ENCODE measurements around the gene EPHB1.
"Not testable (repeated sequence)": the region's sequence is repeated elsewhere in the genome, so short reads cannot be mapped to it uniquely, and the experiment has no call there.

The EPHB1 gene

GRCh38 chr3:135050536-135050935 is 255.5 kb downstream of the EPHB1 start:
- ATAC-seq (no peak), DNase-seq (no peak)
- Mint-ChIP-seq H3K27me3 (no peaks in the 10 kb centered on the region), H3K4me1 (no peaks in the 10 kb centered on the region), H3K36me3 (ENCODE audit: low read depth) (no peaks in the 10 kb centered on the region), H3K27ac (no peak overlapping the region), H3K9me3 (no peaks in the 10 kb centered on the region), H3K4me3 (no peak overlapping the region)

DNA sequence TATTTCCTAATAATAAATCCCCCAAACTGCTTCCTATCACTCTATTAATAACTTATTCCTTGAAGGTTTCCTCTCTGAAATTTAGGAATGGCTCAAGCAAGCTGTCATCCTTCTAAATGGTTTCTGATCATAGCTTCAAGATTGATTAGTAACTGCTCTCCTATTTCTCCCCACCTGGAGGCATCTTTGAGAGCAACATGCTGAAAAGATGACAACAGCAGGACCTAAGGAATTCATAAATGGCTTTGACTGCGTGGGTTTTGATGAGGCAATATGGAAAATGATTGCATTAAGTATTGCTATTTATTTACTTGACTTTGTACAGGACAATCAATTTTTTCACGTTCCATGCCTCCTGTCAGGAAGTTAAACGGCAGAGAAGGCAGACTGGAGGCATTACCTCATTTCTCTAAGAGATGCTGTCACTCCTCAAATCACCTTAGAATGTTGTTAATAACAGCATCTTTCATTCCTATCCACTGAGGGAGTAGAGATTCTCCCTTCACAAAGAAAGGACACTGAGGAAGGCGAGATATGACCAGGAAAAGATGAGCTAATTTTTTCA is 256.4 kb downstream of the EPHB1 start:
- Mint-ChIP-seq H3K36me3 (ENCODE audit: low read depth) (no peaks in the 10 kb centered on the region), H3K4me1 (no peaks in the 10 kb centered on the region), H3K27me3 (no peaks in the 10 kb centered on the region), H3K4me3 (no peak overlapping the region), H3K9me3 (no peaks in the 10 kb centered on the region), H3K27ac (no peak overlapping the region)
- ATAC-seq = no peak
- DNase-seq = no peak

DNA sequence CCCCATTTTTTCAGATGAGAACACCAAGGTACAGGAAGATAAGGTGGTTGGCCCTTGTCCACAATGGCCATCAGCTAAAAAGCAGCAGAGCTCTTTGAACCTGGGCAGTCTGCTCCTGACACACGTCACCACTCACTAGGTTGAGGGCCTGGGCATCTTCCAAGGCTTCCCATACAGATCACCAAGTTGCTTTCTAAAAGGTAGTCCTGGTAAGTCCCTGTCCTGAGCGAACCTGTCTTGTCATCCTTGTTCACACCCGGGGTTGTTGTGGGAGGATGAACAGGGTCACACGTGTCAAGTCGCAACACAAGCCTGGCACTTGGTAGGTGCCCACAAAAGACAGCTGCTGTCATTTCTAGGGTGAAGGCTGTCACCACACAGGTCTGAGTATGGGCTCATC is 260.4 kb downstream of the EPHB1 start:
- DNase-seq (no peak), ATAC-seq (no peak)
- Mint-ChIP-seq H3K9me3 (no peaks in the 10 kb centered on the region), H3K27ac (no peak overlapping the region), H3K4me1 (no peaks in the 10 kb centered on the region), H3K4me3 (no peak overlapping the region), H3K27me3 (no peaks in the 10 kb centered on the region), H3K36me3 (ENCODE audit: low read depth) (no peaks in the 10 kb centered on the region)

DNA sequence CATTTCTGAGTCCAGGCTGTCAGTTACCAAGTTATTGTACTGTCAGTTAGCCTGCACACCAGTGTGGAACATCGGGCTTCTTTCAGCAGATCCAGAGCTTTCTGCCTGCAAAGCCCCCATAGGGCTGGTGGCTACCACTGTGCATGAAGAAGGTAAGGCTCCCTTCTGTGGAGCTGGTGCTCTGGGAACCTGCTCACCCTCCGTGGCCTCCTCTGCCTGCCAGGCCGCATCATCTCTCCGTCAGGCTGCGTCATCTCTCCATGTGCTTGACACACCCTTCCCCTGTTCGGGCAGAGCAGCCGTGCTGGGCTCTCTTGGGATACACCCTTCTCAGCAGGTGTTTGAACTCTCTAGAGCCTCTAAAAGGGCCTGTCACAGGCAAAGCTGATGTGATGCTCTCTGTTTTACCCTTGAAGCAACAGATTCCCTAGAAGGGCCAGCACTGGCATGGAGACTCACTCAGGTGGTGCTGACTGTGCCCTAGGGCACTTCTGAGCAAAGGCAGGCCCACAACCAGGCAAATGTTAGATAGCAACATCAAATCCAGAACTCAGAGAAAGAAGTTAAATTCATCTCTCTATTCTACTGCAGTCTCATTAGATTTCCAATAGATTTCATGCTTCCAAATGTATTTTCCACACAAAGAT is 261.1 kb downstream of the EPHB1 start:
- DNase-seq (no peak), ATAC-seq (no peak)
- no peak overlapping the region for H3K27ac Mint-ChIP-seq
- H3K4me1 Mint-ChIP-seq = no peaks in the 10 kb centered on the region
- H3K4me3 Mint-ChIP-seq = no peak overlapping the region
- no peaks in the 10 kb centered on the region for H3K27me3 Mint-ChIP-seq
- no peaks in the 10 kb centered on the region for H3K9me3 Mint-ChIP-seq
- no peaks in the 10 kb centered on the region for H3K36me3 Mint-ChIP-seq (ENCODE audit: low read depth)

DNA sequence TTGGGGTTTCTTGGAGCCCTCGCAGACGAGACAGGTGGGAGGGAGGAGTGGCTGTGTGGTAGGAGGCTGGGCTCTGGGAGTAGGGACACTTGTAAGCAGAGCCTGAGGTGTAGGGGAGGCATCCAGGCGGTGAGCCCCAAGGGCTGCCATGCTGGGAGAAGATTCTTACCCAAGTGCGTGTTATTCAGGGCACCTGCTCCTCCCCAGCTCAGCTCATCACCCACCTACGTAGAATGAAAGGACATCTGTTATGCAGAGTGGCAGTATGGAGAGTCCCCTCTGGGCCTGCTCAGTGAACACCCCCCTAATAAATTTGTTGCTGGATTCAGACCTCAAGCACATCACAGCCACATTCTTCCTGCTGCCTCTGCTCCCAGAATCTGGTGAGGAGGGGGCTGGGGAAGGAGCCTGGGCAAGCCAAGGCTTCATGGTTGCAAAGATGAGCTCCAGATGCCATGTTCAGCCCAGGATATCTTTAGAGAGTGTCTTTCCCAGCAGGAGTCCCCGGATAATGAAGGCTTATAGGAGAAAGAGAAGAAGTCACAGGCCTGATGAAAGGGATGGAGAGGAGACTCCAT is 261.8 kb downstream of the EPHB1 start:
- ATAC-seq (no peak), DNase-seq (no peak)
- Mint-ChIP-seq H3K36me3 (ENCODE audit: low read depth) (no peaks in the 10 kb centered on the region), H3K4me3 (no peak overlapping the region), H3K4me1 (no peaks in the 10 kb centered on the region), H3K27ac (no peak overlapping the region), H3K27me3 (no peaks in the 10 kb centered on the region), H3K9me3 (no peaks in the 10 kb centered on the region)

GRCh38 chr3:135057996-135058395 is 262.9 kb downstream of the EPHB1 start:
- Mint-ChIP-seq H3K27ac (no peak overlapping the region), H3K4me1 (no peaks in the 10 kb centered on the region)
- ATAC-seq = no peak

GRCh38 chr3:135059580-135059979 is 264.5 kb downstream of the EPHB1 start:
- Mint-ChIP-seq H3K36me3 (ENCODE audit: low read depth) (no peaks in the 10 kb centered on the region), H3K4me3 (no peak overlapping the region), H3K27me3 (no peaks in the 10 kb centered on the region), H3K4me1 (no peaks in the 10 kb centered on the region), H3K27ac (no peak overlapping the region), H3K9me3 (peaks cover 8% of the 10 kb centered on the region)
- ATAC-seq = no peak
- no peak for DNase-seq

More at GRCh38 chr3:135057996-135058395, 262.9 kb downstream of the EPHB1 start:
- Mint-ChIP-seq H3K9me3 (peaks cover 3% of the 10 kb centered on the region), H3K36me3 (ENCODE audit: low read depth) (no peaks in the 10 kb centered on the region), H3K4me3 (no peak overlapping the region), H3K27me3 (no peaks in the 10 kb centered on the region)
- no peak for DNase-seq

DNA sequence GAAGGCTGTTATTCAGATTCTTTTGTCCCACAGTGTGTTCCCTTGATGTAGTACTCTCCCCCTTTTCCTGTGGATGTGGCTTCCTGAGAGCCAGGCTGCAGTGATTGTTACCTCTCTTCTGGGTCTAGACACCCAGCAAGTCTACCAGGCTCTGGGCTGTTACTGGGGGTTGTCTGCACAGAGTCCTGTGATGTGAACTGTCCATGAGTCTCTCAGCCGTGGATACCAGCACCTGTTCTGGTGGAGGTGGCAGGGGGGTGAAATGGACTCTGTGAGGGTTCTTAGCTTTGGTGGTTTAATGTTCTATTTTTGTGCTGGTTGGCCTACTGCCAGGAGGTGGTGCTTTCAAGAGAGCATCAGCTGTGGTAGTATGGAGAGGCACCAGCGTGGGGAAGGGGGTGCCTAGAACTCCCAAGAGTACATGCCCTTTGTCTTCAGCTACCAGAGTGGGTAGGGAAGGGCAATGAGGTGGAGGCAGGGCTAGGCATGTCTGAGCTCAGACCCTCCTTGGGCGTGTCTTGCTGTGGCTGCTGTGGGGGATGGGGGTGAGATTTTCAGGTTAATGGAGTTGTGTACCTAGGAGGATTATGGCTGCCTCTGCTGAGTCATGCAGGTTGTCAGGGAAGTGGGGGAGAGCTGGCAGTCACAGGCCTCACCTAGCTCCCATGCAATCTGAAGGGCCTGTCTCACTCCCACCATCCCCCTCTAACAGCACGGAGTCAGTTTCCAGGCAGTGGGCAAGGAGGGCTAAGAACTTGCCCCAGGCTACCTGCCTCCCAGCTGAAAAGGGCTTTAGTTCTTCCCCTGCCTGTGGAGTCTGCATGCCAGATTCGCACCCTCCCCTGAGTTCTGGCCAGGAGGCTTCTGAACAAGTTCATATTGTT is 272.0 kb downstream of the EPHB1 start:
- H3K27ac Mint-ChIP-seq = not testable (repeated sequence)

GRCh38 chr3:135068011-135068410 is 273.0 kb downstream of the EPHB1 start:
- H3K27ac Mint-ChIP-seq = no peak overlapping the region
- DNase-seq (no peak), ATAC-seq (no peak)
- H3K9me3 Mint-ChIP-seq = peaks cover 4% of the 10 kb centered on the region
- no peaks in the 10 kb centered on the region for H3K36me3 Mint-ChIP-seq (ENCODE audit: low read depth)
- H3K4me3 Mint-ChIP-seq = no peak overlapping the region
- no peaks in the 10 kb centered on the region for H3K27me3 Mint-ChIP-seq
- no peaks in the 10 kb centered on the region for H3K4me1 Mint-ChIP-seq

More for the DNA sequence above, 272.0 kb downstream of the EPHB1 start:
- not testable (repeated sequence) for H3K27me3 Mint-ChIP-seq; H3K4me1 Mint-ChIP-seq; H3K36me3 Mint-ChIP-seq (ENCODE audit: low read depth); DNase-seq; H3K9me3 Mint-ChIP-seq; H3K4me3 Mint-ChIP-seq; ATAC-seq

GRCh38 chr3:135069406-135069805 is 274.3 kb downstream of the EPHB1 start:
- ATAC-seq = no peak
- no peak overlapping the region for H3K27ac Mint-ChIP-seq
- no peak overlapping the region for H3K4me3 Mint-ChIP-seq
- H3K4me1 Mint-ChIP-seq = no peaks in the 10 kb centered on the region
- no peaks in the 10 kb centered on the region for H3K27me3 Mint-ChIP-seq
- no peaks in the 10 kb centered on the region for H3K9me3 Mint-ChIP-seq
- DNase-seq = no peak
- H3K36me3 Mint-ChIP-seq (ENCODE audit: low read depth) = no peaks in the 10 kb centered on the region

DNA sequence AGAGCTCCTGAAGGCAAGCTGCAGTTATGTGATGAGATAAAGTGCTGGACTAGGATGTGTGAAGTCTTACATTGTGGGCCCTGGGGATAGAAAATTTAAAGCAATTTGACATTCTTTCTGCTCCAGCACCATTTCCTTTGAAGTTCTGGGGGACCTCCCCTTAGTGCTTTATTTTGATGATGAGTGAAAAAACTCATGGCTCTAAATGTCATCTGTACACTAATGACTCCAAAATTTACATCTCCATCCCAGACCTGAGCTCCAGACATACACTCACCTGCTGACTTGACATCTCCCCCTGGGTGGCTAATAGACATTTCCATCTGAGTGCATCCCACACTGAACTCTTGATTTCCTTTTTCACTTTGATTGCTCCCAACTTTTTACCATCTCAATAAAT is 276.4 kb downstream of the EPHB1 start:
- no peaks in the 10 kb centered on the region for H3K4me1 Mint-ChIP-seq
- no peak for DNase-seq
- ATAC-seq = no peak
- H3K27ac Mint-ChIP-seq = no peak overlapping the region
- no peaks in the 10 kb centered on the region for H3K27me3 Mint-ChIP-seq
- H3K36me3 Mint-ChIP-seq (ENCODE audit: low read depth) = no peaks in the 10 kb centered on the region
- no peaks in the 10 kb centered on the region for H3K9me3 Mint-ChIP-seq
- no peak overlapping the region for H3K4me3 Mint-ChIP-seq

DNA sequence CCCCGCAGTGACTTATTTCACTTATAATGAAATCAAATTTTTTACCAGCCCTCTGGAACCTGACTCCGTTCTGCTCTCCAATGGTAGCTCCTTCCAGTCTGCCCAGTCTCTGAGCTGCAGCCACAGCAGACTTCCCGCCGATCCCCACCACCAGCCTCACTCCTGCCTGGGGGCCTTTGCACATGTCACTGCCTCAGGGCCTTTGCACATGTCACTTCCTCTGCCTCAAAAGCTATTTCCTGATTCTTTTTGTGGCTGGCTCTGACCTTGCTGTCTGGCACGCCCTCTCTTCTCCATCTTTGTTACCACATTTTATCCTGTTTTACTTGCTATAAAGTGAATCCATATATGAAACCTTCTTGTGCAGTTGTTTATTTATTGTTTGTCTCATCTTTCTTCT is 277.4 kb downstream of the EPHB1 start:
- no peaks in the 10 kb centered on the region for H3K4me1 Mint-ChIP-seq
- ATAC-seq = no peak
- no peak for DNase-seq
- H3K4me3 Mint-ChIP-seq = no peak overlapping the region
- H3K36me3 Mint-ChIP-seq (ENCODE audit: low read depth) = no peaks in the 10 kb centered on the region
- H3K27ac Mint-ChIP-seq = no peak overlapping the region
- no peaks in the 10 kb centered on the region for H3K27me3 Mint-ChIP-seq
- peaks cover 3% of the 10 kb centered on the region for H3K9me3 Mint-ChIP-seq

- H3K4me1 Mint-ChIP-seq = no peaks in the 10 kb centered on the region
- no peak overlapping the region for H3K4me3 Mint-ChIP-seq
- H3K27ac Mint-ChIP-seq = no peak overlapping the region
- ATAC-seq (no peak), DNase-seq (no peak)
- peaks cover 3% of the 10 kb centered on the region for H3K9me3 Mint-ChIP-seq
- no peaks in the 10 kb centered on the region for H3K36me3 Mint-ChIP-seq (ENCODE audit: low read depth)
- H3K27me3 Mint-ChIP-seq = no peaks in the 10 kb centered on the region
These were observed 280.1 kb downstream of the EPHB1 start for GRCh38 chr3:135075157-135075556.

GRCh38 chr3:135076341-135076740 is 281.3 kb downstream of the EPHB1 start:
- ATAC-seq = no peak
- DNase-seq = no peak
- Mint-ChIP-seq H3K4me3 (no peak overlapping the region), H3K4me1 (no peaks in the 10 kb centered on the region), H3K27me3 (no peaks in the 10 kb centered on the region), H3K27ac (no peak overlapping the region), H3K9me3 (peaks cover 3% of the 10 kb centered on the region), H3K36me3 (ENCODE audit: low read depth) (no peaks in the 10 kb centered on the region)

DNA sequence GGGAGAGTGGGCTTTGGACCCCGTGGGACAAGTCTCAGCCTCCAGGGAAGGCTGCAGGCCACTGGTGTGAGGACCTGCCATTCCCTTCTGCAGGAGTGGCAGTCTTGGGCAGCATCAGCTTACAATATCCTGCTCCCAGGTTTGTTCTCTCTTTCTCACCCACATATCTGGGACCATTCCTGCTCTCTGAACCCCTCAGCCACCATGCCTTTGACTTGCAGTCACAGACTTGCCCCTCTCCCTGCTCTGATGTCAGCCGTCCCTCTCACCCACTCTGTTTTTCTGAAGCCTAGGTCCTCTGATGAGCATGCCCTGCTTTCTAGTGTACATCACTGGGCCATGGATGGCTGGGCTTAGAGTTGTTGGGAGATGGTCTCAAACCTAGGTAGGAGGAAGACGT is 282.1 kb downstream of the EPHB1 start:
- peaks cover 3% of the 10 kb centered on the region for H3K9me3 Mint-ChIP-seq
- DNase-seq (no peak), ATAC-seq (no peak)
- H3K4me1 Mint-ChIP-seq = no peaks in the 10 kb centered on the region
- H3K4me3 Mint-ChIP-seq = no peak overlapping the region
- no peaks in the 10 kb centered on the region for H3K36me3 Mint-ChIP-seq (ENCODE audit: low read depth)
- H3K27me3 Mint-ChIP-seq = no peaks in the 10 kb centered on the region
- H3K27ac Mint-ChIP-seq = no peak overlapping the region

Measured in activated naive CD8-positive, alpha-beta T cell treated with anti-CD3 and anti-CD28 coated beads, Interleukin-2, amount 50 U/mL, for 24 hours (primary cell).